Tibial nerve (tissue), 4 donors: ENCODE measurements around the gene UTY. TPM values are rescaled to one million over a fixed set of nuclear protein-coding genes. Genes with fewer than 3 reads are reported as not detected.

Source experiments
- DNase-seq, 2 donors: peaks; one replicate each; pipeline ENCODE4 v3.0.0-alpha.2; 2019; ENCODE audit warnings: low spot score in 2 of 2
- H3K27ac ChIP-seq, 4 donors: fragments of 200-600 bp; sonication (generic) in 3 of 4; one replicate each; pipeline ENCODE4 v1.5.1; 2017 to 2019; ENCODE audit warnings: mild to moderate bottlenecking in 1 of 4
- H3K27me3 ChIP-seq, 2 donors: fragments of 200-600 bp; sonication (generic) in 1 of 2; one replicate each; pipeline versions ENCODE4 v1.5.1 to v1.6.0; 2017 to 2019
- H3K36me3 ChIP-seq, 3 donors: fragments of 200-600 bp; sonication (generic); one replicate each; pipeline ENCODE4 v1.5.1; 2018 to 2019
- H3K4me1 ChIP-seq, 4 donors: fragments of 200-600 bp; sonication (generic) in 3 of 4; one replicate each; pipeline ENCODE4 v1.5.1; 2017 to 2019
- H3K4me3 ChIP-seq, 4 donors: fragments of 200-600 bp; sonication (generic) in 3 of 4; one replicate each; pipeline ENCODE4 v1.5.1; 2017 to 2019; ENCODE audit warnings: mild to moderate bottlenecking in 1 of 4, moderate library complexity in 1 of 4
- H3K9me3 ChIP-seq, 4 donors: fragments of 200-600 bp; sonication (generic) in 3 of 4; one replicate each; pipeline ENCODE4 v1.5.1; 2017 to 2019
- CTCF ChIP-seq, 5 experiments: fragments of 200-600 bp in 3 of 5; fragments of 450-650 bp in 2 of 5; sonication (generic) in 3 of 5; IDR thresholded peaks; one replicate each; pipeline ENCODE4 v1.5.1; 2016 to 2019; ENCODE audit warnings: antibody characterized with exemption in 5 of 5, mild to moderate bottlenecking in 3 of 5, moderate library complexity in 2 of 5
- EP300 ChIP-seq, 2 donors: sonication (generic); formaldehyde crosslinking; IDR thresholded peaks; one replicate each; pipeline ENCODE4 v1.6.1; 2017; ENCODE audit warnings: antibody characterized with exemption in 2 of 2, mild to moderate bottlenecking in 1 of 2
- POLR2A ChIP-seq, 2 donors: fragments of 450-650 bp; IDR thresholded peaks; one replicate each; pipeline ENCODE4 v1.6.1; 2017; ENCODE audit warnings: antibody characterized with exemption in 2 of 2, mild to moderate bottlenecking in 2 of 2, moderate library complexity in 2 of 2
- WGBS, 2 donors: methylation state at CpG; one replicate each; pipeline ENCODE4 v1.1.5; 2018; 5-methylcytosine and 5-hydroxymethylcytosine counted together
- total RNA-seq, 4 donors: library from RNA; depleted of rRNA; stranded (reverse); fragments of >200 nt; gene quantifications; one replicate each; pipeline ENCODE4 v1.1.0, GENCODE V29; 2016

Gene UTY
- total RNA-seq, 4 donors from 2014 or later = 0.60 to 53.0 (median 52.9) TPM; not detected in 1

DNA sequence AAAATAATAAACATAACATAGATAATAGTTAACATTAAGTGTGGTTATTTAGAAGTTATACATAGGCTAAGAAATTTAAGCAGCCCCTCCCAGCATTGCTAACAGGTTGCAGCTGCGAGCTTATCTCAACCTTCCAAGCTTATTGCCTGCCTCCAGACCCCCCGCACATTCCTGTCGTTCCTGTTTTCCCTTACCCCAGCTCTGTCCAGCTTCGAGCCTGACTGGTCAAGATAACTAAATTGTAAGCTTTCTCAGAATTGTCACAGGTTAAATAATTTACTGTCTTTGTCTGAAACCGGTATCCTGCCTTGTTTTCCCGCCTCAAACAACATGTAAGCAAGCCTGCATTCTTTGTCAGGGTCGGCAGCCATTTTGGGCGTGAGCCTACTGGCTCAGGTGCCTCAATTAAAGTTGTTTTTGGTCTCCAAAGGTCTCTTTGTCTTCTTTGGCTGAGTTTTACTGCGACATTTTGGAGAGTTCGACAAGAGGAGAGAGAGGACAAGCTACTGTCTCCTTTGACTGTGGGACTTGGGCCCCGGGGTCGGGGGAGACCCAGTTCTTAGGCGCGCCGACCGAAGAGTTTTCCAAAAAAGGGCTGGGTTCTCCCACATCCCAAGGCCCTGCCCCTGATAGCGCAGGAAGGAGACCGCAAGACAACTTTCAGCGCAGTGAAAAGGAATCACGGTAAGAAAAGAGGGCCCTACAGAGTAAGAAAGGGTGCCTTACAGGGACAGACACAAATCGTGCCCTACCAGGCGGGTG lies 44.4 kb downstream of the UTY start:
- Histone ChIP-seq H3K4me1 (no peaks in the 10 kb centered on the region), H3K4me3 (no peak overlapping the region), H3K27ac (no peak overlapping the region), H3K27me3 (no peaks in the 10 kb centered on the region), H3K36me3 (peaks cover 0 to 8% (median 0%) of the 10 kb centered on the region in 3 donors), H3K9me3 (peaks cover 0 to 18% (median 0%) of the 10 kb centered on the region in 4 donors)
- no peak for DNase-seq
- 91% methylated on average over 22 of the region's 22 CpGs; no CpG with 5 or more reads in 1 of the 2 donors for WGBS, 2 donors
- TF ChIP-seq POLR2A (IDR thresholded peaks at IDR 0.05) (no peak), CTCF (IDR thresholded peaks at IDR 0.05) (no peak), EP300 (IDR thresholded peaks at IDR 0.05) (no peak)

- H3K4me3 ChIP-seq = no peak overlapping the region
- H3K4me1 ChIP-seq = no peaks in the 10 kb centered on the region
- no peak overlapping the region for H3K27ac ChIP-seq
- peaks cover 0 to 28% (median 0%) of the 10 kb centered on the region in 4 donors for H3K9me3 ChIP-seq
- no peaks in the 10 kb centered on the region for H3K27me3 ChIP-seq
- peaks cover 0 to 8% (median 0%) of the 10 kb centered on the region in 3 donors for H3K36me3 ChIP-seq
- DNase-seq = no peak
- WGBS, 2 donors = 100% methylated on average over 2 of the region's 3 CpGs; no CpG with 5 or more reads in 1 of the 2 donors
- TF ChIP-seq POLR2A (IDR thresholded peaks at IDR 0.05) (no peak), CTCF (IDR thresholded peaks at IDR 0.05) (no peak), EP300 (IDR thresholded peaks at IDR 0.05) (no peak)
Measured at GRCh38 chrY:13432293-13433025, 47.4 kb downstream of the UTY start.

GRCh38 chrY:13429551-13429950 lies 50.3 kb downstream of the UTY start:
- no peak overlapping the region for H3K27ac ChIP-seq
- peaks cover 0 to 40% (median 0%) of the 10 kb centered on the region in 4 donors for H3K9me3 ChIP-seq
- H3K36me3 ChIP-seq = no peaks in the 10 kb centered on the region
- H3K4me3 ChIP-seq = no peak overlapping the region
- no peaks in the 10 kb centered on the region for H3K27me3 ChIP-seq
- no peak for TF ChIP-seq CTCF (IDR thresholded peaks at IDR 0.05)
- no peak for TF ChIP-seq POLR2A (IDR thresholded peaks at IDR 0.05)
- no peak for TF ChIP-seq EP300 (IDR thresholded peaks at IDR 0.05)
- 95% methylated on average over 3 of the region's 3 CpGs; no CpG with 5 or more reads in 1 of the 2 donors for WGBS, 2 donors
- no peaks in the 10 kb centered on the region for H3K4me1 ChIP-seq
- DNase-seq = no peak

- H3K27ac ChIP-seq = no peak overlapping the region
- no peaks in the 10 kb centered on the region for H3K27me3 ChIP-seq
- TF ChIP-seq POLR2A (IDR thresholded peaks at IDR 0.05) (no peak), CTCF (IDR thresholded peaks at IDR 0.05) (no peak), EP300 (IDR thresholded peaks at IDR 0.05) (peak in 1 of 2 donors; percentile 37)
- H3K4me1 ChIP-seq = no peaks in the 10 kb centered on the region
- no peaks in the 10 kb centered on the region for H3K36me3 ChIP-seq
- H3K9me3 ChIP-seq = peaks cover 0 to 12% (median 0%) of the 10 kb centered on the region in 4 donors
- no peak overlapping the region for H3K4me3 ChIP-seq
- DNase-seq = no peak
- WGBS, 2 donors = 33% methylated on average over 5 of the region's 5 CpGs; no CpG with 5 or more reads in 1 of the 2 donors
Measured at GRCh38 chrY:13423281-13423732, 56.5 kb downstream of the UTY start.
